Liver (tissue), 9 donors: ENCODE data around the gene C9orf72. TPM values are rescaled to one million over a fixed set of nuclear protein-coding genes. Genes with fewer than 3 reads are reported as not detected.

Experiments
- DNase-seq: peaks from one replicate; pipeline ENCODE4 v3.0.0-alpha.2; 2017; ENCODE audit warnings: low spot score
- H3K27ac ChIP-seq, 2 donors: one replicate each; pipeline ENCODE4 v1.7.0; 2013; ENCODE audit warnings: inconsistent platforms in 2 of 2, low read length in 2 of 2, control low read depth in 1 of 2, low read depth in 1 of 2, mild to moderate bottlenecking in 1 of 2
- H3K27me3 ChIP-seq, 4 donors: one replicate each; pipeline versions ENCODE4 v1.6.1 to v1.7.0; 2013; ENCODE audit warnings: low read length in 3 of 4, inconsistent platforms in 1 of 4, mild to moderate bottlenecking in 1 of 4, moderate library complexity in 1 of 4; ENCODE audit not compliant: control insufficient read depth in 4 of 4, insufficient read depth in 4 of 4
- H3K36me3 ChIP-seq, 4 donors: one replicate each; pipeline versions ENCODE4 v1.6.1 to v1.7.0; 2013; ENCODE audit warnings: low read length in 3 of 4, mild to moderate bottlenecking in 3 of 4, low read depth in 1 of 4, moderate library complexity in 1 of 4; ENCODE audit not compliant: control insufficient read depth in 4 of 4, insufficient read depth in 3 of 4
- H3K4me1 ChIP-seq, 4 donors: one replicate each; pipeline versions ENCODE4 v1.6.1 to v1.7.0; 2013; ENCODE audit warnings: low read length in 3 of 4, mild to moderate bottlenecking in 3 of 4, moderate library complexity in 1 of 4; ENCODE audit not compliant: control insufficient read depth in 4 of 4, insufficient read depth in 4 of 4
- H3K4me3 ChIP-seq, 3 donors: one replicate each; pipeline versions ENCODE4 v1.6.1 to v1.7.0; 2013; ENCODE audit warnings: low read length in 3 of 3, control low read depth in 1 of 3, low read depth in 1 of 3, mild to moderate bottlenecking in 1 of 3
- H3K9ac ChIP-seq, 2 donors: one replicate each; pipeline ENCODE4 v1.7.0; 2013; ENCODE audit warnings: low read length in 2 of 2, mild to moderate bottlenecking in 2 of 2, moderate library complexity in 2 of 2, control low read depth in 1 of 2, low read depth in 1 of 2
- H3K9me3 ChIP-seq, 4 donors: one replicate each; pipeline versions ENCODE4 v1.6.1 to v1.7.0; 2013; ENCODE audit warnings: low read length in 3 of 4; ENCODE audit not compliant: control insufficient read depth in 4 of 4
- EGR1 ChIP-seq, 2 donors: IDR thresholded peaks; 2 replicates each; pipeline ENCODE4 v1.6.1; 2016 to 2018; ENCODE audit warnings: antibody characterized with exemption in 2 of 2, low read depth in 2 of 2
- FOXA1 ChIP-seq: IDR thresholded peaks from 2 replicates; pipeline ENCODE4 v1.6.1; 2016; ENCODE audit warnings: antibody characterized with exemption
- FOXA2 ChIP-seq: IDR thresholded peaks from 2 replicates; pipeline ENCODE4 v1.6.1; 2016; ENCODE audit warnings: antibody characterized with exemption
- GABPA ChIP-seq, 2 donors: IDR thresholded peaks in 1 of 2; conservative IDR thresholded peaks in 1 of 2; 2 replicates each; pipeline ENCODE4 v1.6.1; 2016; ENCODE audit warnings: antibody characterized with exemption in 2 of 2, mild to moderate bottlenecking in 1 of 2, moderate library complexity in 1 of 2
- HNF4A ChIP-seq, 2 donors: conservative IDR thresholded peaks; 2 replicates each; pipeline ENCODE4 v1.6.1; 2016; ENCODE audit warnings: antibody characterized with exemption in 2 of 2, mild to moderate bottlenecking in 2 of 2
- HNF4G ChIP-seq: IDR thresholded peaks from 2 replicates; pipeline ENCODE4 v1.6.1; 2016; ENCODE audit warnings: antibody characterized with exemption
- JUND ChIP-seq, 2 donors: IDR thresholded peaks; 2 replicates each; pipeline ENCODE4 v1.6.1; 2016; ENCODE audit warnings: antibody characterized with exemption in 2 of 2
- NR2F2 ChIP-seq: IDR thresholded peaks from 2 replicates; pipeline ENCODE4 v1.6.1; 2016; ENCODE audit warnings: antibody characterized with exemption
- RAD21 ChIP-seq, 2 donors: IDR thresholded peaks; 2 replicates each; pipeline ENCODE4 v1.6.1; 2016; ENCODE audit warnings: antibody characterized with exemption in 2 of 2, mild to moderate bottlenecking in 2 of 2
- RXRA ChIP-seq, 2 donors: IDR thresholded peaks; 2 replicates each; pipeline ENCODE4 v1.6.1; 2017 to 2018; ENCODE audit warnings: antibody characterized with exemption in 2 of 2, mild to moderate bottlenecking in 1 of 2
- SP1 ChIP-seq: IDR thresholded peaks from 2 replicates; pipeline ENCODE4 v1.6.1; 2018; ENCODE audit warnings: antibody characterized with exemption, mild to moderate bottlenecking
- TAF1 ChIP-seq: conservative IDR thresholded peaks from 2 replicates; pipeline ENCODE4 v1.6.1; 2016; ENCODE audit warnings: antibody characterized with exemption, mild to moderate bottlenecking
- YY1 ChIP-seq: IDR thresholded peaks from 2 replicates; pipeline ENCODE4 v1.6.1; 2016; ENCODE audit warnings: antibody characterized with exemption, mild to moderate bottlenecking
- WGBS: extraction: QIAGEN DNeasy Blood & Tissue Kit; methylation state at CpG from one replicate; pipeline ENCODE4 v1.1.7; 2013; 5-methylcytosine and 5-hydroxymethylcytosine counted together
- polyA plus RNA-seq, 2 donors: library from polyadenylated mRNA; stranded (reverse) in 1 of 2; unstranded in 1 of 2; fragments of 200-250 nt in 1 of 2; fragments of >200 nt in 1 of 2; fragmentation: Nextera tagmentation in 1 of 2; extraction: Ambion mirVana in 1 of 2; gene quantifications; one replicate each; pipeline versions ENCODE4 v1.2.1 to v1.2.3, GENCODE V29; 2013 to 2015
- total RNA-seq, 2 donors: library from RNA; depleted of rRNA; stranded (reverse); fragments of >200 nt; gene quantifications; one replicate each; pipeline ENCODE4 v1.2.3, GENCODE V29; 2014
- TF ChIP-seq, protein P1 (sequence below): IDR thresholded peaks from 2 replicates; pipeline ENCODE4 v1.6.1; 2016; ENCODE audit warnings: antibody characterized with exemption, mild to moderate bottlenecking
- TF ChIP-seq, protein P2 (sequence below): IDR thresholded peaks from 2 replicates; pipeline ENCODE4 v1.6.1; 2016; ENCODE audit warnings: antibody characterized with exemption
- TF ChIP-seq, protein P3 (sequence below): IDR thresholded peaks from 2 replicates; pipeline ENCODE4 v1.6.1; 2016; ENCODE audit warnings: antibody characterized with exemption
- TF ChIP-seq, protein P4 (sequence below): fragments of 150-350 bp; IDR thresholded peaks from 2 replicates; pipeline ENCODE4 v1.5.1; 2017; ENCODE audit warnings: improper control_type of control experiment, low read depth, low read length; ENCODE audit not compliant: missing input control
- TF ChIP-seq, protein P5 (sequence below): IDR thresholded peaks from 2 replicates; pipeline ENCODE4 v1.6.1; 2016; ENCODE audit warnings: antibody characterized with exemption
- donor health status: healthy.
- donor health status: healthy.
- donor health status: healthy.
- donor health status: healthy.
- donor health status: healthy.

Gene C9orf72
- total and polyA plus RNA-seq, 4 donors = 2.8 to 14.1 (median 8.6) TPM

DNA sequence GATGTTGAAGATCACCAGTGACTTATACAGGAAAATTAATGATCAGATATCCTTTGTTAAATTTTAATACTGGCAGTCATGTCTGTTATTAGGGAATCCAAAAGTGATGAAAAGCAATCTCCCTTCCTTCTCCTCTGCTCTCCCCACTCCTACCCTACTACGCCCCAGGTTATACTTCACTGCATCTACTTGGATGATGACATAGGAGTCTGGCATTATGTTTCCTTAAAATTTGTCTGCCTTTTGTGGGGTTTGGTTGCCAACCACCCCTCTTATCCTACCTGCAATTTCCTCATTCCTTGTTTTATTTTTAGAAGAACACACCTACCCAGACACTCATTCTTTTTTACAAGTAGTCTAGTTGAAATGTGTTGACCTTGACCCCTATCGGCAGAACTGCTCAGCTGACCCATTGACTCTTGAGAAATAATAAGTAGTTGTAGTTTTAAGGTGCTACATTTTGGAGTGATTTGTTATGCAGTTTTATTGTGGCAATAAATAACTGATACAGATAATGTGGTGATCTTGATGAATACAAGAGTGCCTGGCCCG is 38.5 kb downstream of the C9orf72 start:
- H3K9me3 ChIP-seq = no peaks in the 10 kb centered on the region
- no peak for DNase-seq
- peaks cover 0 to 2% (median 0%) of the 10 kb centered on the region in 4 donors for H3K36me3 ChIP-seq
- H3K27me3 ChIP-seq = no peaks in the 10 kb centered on the region
- WGBS = 76% methylated on average over 3 of the region's 3 CpGs
- TF ChIP-seq, protein P1, sequence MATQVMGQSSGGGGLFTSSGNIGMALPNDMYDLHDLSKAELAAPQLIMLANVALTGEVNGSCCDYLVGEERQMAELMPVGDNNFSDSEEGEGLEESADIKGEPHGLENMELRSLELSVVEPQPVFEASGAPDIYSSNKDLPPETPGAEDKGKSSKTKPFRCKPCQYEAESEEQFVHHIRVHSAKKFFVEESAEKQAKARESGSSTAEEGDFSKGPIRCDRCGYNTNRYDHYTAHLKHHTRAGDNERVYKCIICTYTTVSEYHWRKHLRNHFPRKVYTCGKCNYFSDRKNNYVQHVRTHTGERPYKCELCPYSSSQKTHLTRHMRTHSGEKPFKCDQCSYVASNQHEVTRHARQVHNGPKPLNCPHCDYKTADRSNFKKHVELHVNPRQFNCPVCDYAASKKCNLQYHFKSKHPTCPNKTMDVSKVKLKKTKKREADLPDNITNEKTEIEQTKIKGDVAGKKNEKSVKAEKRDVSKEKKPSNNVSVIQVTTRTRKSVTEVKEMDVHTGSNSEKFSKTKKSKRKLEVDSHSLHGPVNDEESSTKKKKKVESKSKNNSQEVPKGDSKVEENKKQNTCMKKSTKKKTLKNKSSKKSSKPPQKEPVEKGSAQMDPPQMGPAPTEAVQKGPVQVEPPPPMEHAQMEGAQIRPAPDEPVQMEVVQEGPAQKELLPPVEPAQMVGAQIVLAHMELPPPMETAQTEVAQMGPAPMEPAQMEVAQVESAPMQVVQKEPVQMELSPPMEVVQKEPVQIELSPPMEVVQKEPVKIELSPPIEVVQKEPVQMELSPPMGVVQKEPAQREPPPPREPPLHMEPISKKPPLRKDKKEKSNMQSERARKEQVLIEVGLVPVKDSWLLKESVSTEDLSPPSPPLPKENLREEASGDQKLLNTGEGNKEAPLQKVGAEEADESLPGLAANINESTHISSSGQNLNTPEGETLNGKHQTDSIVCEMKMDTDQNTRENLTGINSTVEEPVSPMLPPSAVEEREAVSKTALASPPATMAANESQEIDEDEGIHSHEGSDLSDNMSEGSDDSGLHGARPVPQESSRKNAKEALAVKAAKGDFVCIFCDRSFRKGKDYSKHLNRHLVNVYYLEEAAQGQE = no peak
- no peak for TF ChIP-seq TAF1
- TF ChIP-seq, protein P2, sequence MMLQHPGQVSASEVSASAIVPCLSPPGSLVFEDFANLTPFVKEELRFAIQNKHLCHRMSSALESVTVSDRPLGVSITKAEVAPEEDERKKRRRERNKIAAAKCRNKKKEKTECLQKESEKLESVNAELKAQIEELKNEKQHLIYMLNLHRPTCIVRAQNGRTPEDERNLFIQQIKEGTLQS = no peak
- TF ChIP-seq HNF4A (conservative IDR thresholded peaks at IDR 0.05) = no peak
- TF ChIP-seq JUND (IDR thresholded peaks at IDR 0.05) = no peak
- TF ChIP-seq, protein P3, sequence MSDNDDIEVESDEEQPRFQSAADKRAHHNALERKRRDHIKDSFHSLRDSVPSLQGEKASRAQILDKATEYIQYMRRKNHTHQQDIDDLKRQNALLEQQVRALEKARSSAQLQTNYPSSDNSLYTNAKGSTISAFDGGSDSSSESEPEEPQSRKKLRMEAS = no peak
- TF ChIP-seq GABPA (IDR thresholded peaks at IDR 0.05 in 1 of 2, conservative IDR thresholded peaks at IDR 0.05 in 1 of 2) = no peak
- TF ChIP-seq, protein P4, sequence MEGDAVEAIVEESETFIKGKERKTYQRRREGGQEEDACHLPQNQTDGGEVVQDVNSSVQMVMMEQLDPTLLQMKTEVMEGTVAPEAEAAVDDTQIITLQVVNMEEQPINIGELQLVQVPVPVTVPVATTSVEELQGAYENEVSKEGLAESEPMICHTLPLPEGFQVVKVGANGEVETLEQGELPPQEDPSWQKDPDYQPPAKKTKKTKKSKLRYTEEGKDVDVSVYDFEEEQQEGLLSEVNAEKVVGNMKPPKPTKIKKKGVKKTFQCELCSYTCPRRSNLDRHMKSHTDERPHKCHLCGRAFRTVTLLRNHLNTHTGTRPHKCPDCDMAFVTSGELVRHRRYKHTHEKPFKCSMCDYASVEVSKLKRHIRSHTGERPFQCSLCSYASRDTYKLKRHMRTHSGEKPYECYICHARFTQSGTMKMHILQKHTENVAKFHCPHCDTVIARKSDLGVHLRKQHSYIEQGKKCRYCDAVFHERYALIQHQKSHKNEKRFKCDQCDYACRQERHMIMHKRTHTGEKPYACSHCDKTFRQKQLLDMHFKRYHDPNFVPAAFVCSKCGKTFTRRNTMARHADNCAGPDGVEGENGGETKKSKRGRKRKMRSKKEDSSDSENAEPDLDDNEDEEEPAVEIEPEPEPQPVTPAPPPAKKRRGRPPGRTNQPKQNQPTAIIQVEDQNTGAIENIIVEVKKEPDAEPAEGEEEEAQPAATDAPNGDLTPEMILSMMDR = no peak
- TF ChIP-seq RXRA (IDR thresholded peaks at IDR 0.05) = no peak
- TF ChIP-seq EGR1 (IDR thresholded peaks at IDR 0.05; ENCODE audit: low read depth in 2 of 2) = no peak
- no peak for TF ChIP-seq NR2F2
- no peak for TF ChIP-seq HNF4G
- no peak for TF ChIP-seq RAD21 (IDR thresholded peaks at IDR 0.05)
- TF ChIP-seq, protein P5, sequence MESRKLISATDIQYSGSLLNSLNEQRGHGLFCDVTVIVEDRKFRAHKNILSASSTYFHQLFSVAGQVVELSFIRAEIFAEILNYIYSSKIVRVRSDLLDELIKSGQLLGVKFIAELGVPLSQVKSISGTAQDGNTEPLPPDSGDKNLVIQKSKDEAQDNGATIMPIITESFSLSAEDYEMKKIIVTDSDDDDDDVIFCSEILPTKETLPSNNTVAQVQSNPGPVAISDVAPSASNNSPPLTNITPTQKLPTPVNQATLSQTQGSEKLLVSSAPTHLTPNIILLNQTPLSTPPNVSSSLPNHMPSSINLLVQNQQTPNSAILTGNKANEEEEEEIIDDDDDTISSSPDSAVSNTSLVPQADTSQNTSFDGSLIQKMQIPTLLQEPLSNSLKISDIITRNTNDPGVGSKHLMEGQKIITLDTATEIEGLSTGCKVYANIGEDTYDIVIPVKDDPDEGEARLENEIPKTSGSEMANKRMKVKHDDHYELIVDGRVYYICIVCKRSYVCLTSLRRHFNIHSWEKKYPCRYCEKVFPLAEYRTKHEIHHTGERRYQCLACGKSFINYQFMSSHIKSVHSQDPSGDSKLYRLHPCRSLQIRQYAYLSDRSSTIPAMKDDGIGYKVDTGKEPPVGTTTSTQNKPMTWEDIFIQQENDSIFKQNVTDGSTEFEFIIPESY = no peak
- no peak for TF ChIP-seq FOXA1
- TF ChIP-seq SP1 = no peak
- TF ChIP-seq FOXA2 = no peak
- TF ChIP-seq YY1 = no peak
- H3K27ac ChIP-seq = no peak overlapping the region
- no peak overlapping the region for H3K4me3 ChIP-seq
- no peak overlapping the region for H3K9ac ChIP-seq
- H3K4me1 ChIP-seq = peaks cover 8 to 34% (median 21%) of the 10 kb centered on the region in 4 donors
